GM10266 (cell line): ENCODE measurements around the gene CRADD.
A peak's percentile ranks its signal among the peaks of the same experiment; 100 is the strongest.

ENCODE experiments used
- DNase-seq: peaks from one replicate; pipeline ENCODE4 v3.0.0; 2012; ENCODE audit errors: extremely low spot score
- TF ChIP-seq, protein P1 (sequence below): IDR thresholded peaks from 2 replicates; pipeline ENCODE4 v1.5.1; 2012; ENCODE audit warnings: mild to moderate bottlenecking, low read depth; ENCODE audit not compliant: control insufficient read depth, insufficient read depth; ENCODE audit errors: missing control alignments

CRADD gene

DNA sequence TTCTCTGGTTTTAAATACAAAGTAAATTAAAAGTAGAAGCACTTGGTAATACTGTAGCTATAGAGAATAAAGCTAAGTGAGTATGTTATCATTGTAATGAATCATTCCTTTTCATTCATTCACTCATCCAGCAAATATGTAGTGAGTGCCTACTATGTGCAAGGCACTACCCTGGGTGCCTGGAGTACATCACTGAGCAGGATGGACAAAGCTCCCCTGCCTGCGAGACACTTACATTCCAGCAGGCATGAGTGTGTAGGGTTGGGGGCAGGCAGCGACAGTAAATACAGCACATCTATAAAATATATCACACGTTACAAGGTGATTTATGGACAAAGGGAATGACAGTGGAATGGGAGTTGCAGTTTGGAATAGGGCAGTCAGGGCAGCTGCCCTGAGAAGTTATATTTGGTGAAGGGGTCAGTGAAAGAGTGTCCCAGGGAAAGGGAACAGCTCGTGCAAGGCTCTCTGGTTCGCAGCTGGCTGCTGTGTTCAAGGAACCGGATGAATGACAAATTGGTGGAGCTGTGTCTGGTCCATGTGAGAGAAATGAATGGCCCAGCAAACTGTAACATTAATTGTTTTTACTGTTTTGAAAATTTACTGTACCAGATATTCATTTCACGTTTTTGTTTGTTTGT lies 159.6 kb downstream of the CRADD start:
- TF ChIP-seq, protein P1, sequence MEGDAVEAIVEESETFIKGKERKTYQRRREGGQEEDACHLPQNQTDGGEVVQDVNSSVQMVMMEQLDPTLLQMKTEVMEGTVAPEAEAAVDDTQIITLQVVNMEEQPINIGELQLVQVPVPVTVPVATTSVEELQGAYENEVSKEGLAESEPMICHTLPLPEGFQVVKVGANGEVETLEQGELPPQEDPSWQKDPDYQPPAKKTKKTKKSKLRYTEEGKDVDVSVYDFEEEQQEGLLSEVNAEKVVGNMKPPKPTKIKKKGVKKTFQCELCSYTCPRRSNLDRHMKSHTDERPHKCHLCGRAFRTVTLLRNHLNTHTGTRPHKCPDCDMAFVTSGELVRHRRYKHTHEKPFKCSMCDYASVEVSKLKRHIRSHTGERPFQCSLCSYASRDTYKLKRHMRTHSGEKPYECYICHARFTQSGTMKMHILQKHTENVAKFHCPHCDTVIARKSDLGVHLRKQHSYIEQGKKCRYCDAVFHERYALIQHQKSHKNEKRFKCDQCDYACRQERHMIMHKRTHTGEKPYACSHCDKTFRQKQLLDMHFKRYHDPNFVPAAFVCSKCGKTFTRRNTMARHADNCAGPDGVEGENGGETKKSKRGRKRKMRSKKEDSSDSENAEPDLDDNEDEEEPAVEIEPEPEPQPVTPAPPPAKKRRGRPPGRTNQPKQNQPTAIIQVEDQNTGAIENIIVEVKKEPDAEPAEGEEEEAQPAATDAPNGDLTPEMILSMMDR = no peak
- DNase-seq = no peak

DNA sequence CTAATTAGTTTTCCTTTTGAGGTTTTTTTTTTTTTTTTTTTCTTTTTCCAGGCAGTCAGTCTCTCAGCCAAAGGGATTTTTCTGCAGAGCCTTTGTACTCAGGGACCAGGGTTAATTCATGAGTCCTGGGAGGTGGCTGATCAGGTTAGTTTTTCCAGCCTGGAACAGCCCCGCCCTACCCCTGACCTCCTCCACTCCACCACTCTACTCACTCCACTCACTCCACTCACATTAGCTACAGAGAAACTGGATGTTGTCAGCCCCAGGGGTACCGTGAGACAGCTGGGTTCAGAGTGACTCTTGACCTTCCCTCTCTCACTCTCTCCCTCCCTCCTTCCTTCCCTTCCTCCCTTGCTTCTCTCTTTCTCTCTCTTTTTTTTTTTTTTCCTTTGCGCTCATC lies 161.0 kb downstream of the CRADD start:
- no peak for DNase-seq
- TF ChIP-seq, protein P1 = no peak

DNA sequence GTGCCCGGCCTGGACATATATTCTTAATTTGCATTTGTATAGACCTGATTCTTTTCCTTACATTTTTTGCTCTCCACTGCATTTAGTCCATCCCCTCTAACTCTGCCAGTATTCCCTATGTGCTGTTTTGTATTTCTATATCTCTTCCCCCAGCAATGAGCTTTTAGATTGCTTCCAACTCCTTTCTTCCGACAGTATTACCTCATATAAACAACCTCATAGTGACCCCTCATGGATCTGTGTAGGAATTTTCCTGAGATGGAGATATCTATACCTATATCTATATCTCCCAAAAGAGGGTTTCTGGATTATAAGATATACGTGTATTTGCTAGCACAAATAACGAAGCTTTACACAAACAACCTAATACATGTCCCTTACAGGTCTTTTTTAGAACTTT lies 161.9 kb downstream of the CRADD start:
- no peak for DNase-seq
- TF ChIP-seq, protein P1 = no peak

DNA sequence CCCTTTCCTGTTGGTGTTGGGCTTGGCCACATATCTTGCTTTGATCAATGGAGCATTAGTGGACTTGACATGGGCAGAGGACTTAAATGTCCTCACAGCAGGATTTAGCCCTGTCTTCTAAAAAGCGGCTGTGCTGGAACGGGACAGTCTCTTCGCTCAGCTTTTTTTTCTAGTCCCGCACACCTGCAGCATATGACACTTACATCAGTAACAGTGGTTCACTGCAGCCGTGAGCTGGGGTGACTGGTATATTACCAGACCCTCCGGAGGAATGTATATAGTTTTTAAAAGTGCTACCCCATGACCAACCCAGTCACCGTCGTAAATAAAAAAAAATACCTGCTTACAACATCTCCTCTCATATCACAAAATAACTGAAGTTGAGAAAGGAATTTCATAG lies 164.5 kb downstream of the CRADD start:
- TF ChIP-seq, protein P1 = no peak
- no peak for DNase-seq

DNA sequence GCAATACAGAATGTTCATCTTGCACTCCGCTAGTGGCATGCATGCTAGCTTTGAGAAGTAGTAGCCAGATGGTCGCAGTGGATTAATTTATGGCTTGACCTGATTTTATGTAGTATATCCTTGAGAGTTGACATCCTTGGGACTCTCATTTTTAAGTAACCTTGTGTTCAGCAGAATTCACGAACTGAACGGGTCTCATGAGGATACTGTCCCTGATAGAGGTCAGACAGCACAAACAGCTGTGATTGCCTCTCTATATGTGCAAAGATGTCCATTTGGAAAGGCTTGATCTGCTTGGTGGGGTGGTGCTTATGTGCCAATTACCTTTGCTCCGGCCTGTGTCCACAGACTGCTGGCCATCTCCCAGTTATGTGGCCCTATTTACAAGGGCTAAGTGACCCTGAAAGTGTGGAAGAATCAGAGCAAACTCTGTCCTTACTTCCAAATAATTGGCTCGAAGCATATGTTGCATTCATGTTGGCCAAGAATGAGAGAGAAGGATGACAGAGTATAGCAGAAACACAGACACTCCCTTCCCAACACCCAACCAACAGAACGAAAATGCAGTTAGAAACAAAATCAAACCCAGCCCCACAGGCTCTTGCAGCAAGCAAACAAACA lies 167.1 kb downstream of the CRADD start:
- TF ChIP-seq, protein P1 = no peak
- DNase-seq = no peak

DNA sequence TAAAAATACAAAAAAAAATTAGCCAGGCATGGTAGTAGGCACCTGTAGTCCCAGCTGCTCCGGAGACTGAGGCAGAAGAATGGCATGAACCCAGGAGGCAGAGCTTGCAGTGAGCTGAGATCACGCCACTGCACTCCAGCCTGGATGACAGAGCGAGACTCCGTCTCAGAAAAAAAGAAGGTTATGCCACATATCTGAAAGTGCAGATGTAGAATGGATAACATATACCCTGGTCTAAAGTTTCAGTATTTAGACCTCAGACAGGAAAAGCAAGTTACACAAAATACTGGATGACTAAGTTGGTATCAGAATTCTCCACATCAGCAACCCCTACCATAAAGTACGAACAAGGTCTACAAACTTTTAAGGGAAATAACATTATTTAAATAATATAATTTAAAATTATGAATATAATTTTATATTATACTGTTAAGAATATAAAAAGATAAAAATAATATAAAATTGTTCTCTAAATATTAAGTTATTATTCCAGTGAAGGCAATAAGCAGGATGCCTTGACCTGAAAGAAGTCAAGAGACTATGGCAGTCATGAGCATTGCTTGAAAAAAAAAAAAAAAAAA lies 169.9 kb downstream of the CRADD start:
- DNase-seq = no peak
- TF ChIP-seq, protein P1 = no peak

DNA sequence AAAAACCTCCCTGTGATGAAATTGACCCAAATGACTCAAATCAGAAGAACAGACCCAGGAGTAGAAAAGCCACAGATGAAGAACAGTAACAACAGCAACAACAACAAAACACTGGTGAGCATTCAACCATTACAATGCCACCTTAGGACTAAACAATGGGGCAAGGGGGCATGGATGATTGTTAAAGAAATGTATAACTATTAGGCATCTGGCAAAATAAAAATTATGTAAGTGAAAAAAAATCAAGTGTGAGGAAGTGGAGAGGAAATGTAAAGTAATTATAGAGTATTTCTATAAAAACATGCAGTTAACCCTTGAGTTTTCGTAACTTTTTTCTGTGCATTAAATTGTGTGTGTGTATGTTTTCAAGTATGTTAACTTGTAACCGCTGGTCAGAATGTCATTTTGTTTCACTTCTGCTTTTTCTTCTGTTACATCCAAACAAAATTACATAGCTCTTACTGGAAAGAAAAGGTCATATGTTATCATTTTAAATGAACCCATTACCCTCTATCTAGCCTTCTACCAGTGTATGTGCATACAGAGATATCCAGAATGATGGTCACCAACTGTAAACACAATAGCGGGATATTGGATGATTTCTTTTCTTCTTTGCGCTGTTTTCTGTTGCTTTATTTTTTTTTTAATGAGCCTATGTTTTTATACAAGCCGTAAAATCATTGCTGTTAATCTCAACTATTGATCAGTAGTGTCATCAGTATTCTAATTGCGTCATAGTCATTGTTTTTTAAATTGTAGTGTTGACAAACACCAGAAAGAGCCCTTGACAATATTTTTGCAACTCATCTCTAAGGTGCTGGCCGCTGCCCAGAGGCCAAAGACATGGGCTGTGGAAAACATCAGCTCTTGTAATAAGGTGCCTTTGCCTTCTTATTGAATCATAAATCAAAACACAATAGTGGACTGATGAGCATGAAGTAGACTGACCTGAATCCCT lies 170.6 kb downstream of the CRADD start:
- TF ChIP-seq, protein P1 = no peak
- peak; percentile 70 for DNase-seq
